GM19035 (cell line): ENCODE results near the gene POLR2H.
A peak's percentile ranks its signal among the peaks of the same experiment; 100 is the strongest.

Source experiments
- ATAC-seq: cut with Tn5 transposase; IDR thresholded peaks from one replicate; pipeline ENCODE4 v1.9.1; 2021; ENCODE audit not compliant: unreplicated experiment

POLR2H gene

DNA sequence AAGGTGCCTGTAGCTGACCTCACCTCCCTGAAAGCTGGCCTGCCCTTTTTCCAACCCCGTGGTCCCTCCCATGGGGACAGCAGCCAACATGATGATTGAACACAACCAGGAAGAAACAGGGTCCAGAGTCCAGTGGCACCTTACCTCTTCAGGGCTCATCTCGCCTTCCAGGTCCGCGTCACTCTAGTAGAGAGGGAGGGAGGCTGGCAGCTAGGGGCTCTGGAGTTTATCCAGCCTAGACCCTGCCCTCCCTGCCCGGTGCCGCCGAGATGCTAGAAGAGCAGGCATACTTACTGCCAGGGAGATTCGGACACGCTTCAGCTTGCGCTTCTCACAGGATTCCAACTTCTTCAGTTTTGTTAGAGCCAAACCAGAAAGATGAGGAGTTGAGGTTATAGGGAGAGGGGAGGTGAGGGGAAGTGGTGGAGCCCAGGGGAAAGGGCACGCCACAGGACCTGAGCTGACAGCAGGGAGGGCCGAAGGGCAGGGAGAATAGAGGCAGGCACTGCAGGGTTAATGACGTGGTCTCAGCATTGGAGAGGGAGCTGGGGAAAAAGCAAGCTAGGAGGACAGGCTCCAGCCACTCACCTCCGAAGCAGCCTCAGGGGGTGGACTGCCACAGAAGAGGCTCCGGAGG, 9.2 kb upstream of the POLR2H start:
- no peak for ATAC-seq

DNA sequence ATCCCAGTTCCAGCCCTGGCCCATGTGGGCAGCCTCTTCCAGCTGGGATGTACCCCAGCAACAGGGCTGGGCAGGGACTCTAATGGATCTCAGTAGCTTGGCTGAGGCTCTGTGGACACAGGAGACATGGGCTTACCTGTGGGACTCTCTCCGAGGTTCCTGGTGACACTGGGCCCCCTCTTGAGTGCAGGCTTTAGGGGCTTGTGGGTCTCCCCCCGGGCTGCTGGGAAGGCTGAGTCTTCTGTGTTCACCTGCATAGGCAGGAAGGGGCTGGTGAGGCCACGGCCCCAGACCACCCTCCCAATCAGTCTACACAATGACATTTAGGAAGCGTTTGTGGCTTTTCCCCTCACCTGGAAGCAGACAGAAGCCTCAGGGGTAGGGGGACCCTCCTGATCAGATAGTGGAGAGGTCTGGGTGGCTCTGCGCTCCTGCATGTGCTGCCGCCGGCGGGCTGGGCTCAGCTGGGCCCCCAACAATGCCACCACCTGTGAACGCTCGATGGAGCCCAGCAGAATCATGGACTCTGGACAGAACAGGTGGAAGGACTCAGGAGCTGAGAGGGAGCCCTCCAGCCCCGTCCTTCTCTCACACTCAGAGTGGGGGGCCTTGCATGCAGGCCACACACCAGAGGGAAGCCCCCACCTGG, 8.5 kb upstream of the POLR2H start:
- no peak for ATAC-seq

DNA sequence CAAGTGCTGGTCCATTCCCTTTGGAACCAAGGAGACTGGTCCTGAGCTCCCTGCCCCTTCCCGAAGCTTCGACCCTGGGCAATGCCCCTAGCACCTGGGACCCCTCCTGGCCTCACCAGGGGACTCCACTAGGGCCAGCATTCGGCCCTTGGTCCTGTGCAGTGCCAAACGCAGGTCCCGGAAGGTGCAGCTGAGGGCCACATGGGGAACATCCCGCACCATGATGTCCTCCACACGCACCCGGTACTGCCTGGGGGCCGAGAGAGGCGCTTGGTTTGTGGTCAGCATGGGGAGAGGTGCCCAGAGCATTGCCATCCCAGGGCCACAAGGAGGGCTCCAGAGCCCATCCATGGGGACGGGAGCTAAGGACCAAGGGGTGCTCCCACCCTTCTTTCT, 8.0 kb upstream of the POLR2H start:
- ATAC-seq = no peak

DNA sequence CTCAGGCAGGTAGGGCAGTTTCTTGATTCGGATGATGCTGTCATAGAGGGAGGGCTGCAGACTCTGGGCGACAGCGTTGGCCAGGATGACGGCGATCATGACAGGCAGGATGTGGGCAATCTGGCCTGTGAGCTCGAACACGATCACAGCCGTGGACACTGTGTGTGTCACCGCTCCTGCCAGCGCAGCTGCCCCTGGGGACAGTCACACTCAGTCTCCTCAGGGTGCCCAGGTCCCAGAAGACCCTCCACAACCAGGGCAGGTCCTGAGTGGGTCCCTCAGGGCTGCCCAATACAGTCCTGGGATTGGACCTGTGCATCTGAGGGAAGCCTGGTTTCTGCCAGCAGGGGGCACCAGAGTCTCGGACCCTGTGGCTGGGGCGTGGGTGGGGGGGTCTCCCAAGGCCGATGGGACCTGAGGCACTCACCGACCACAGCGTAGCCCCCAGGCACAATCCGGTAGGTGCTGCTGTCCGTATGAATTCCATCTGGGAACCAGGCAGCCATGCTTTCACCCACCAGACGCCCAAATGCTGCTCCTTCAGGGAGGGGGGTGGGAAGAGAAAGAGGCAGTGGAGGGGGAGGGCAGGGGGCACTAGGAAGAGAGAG, 7.3 kb upstream of the POLR2H start:
- no peak for ATAC-seq

DNA sequence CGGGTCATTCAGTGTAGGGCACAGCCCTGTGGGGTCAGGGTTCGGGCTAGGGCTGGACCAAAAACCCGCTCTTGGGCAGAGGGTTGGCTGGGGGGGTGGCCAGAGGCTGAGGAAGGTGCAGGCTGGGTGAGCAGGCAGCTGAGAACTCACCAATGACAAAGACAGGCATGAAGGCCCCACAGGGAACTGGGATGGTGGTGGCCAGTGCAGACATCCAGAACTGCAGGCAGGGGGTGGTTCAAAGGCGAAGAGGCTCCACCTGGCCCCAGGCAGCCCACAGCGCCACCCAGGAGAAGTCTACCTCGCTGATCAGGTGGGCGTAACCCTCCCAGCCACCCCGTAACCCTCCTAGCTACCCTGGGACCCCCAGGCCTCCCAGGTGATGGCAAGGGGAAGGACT, 6.8 kb upstream of the POLR2H start:
- no peak for ATAC-seq

DNA sequence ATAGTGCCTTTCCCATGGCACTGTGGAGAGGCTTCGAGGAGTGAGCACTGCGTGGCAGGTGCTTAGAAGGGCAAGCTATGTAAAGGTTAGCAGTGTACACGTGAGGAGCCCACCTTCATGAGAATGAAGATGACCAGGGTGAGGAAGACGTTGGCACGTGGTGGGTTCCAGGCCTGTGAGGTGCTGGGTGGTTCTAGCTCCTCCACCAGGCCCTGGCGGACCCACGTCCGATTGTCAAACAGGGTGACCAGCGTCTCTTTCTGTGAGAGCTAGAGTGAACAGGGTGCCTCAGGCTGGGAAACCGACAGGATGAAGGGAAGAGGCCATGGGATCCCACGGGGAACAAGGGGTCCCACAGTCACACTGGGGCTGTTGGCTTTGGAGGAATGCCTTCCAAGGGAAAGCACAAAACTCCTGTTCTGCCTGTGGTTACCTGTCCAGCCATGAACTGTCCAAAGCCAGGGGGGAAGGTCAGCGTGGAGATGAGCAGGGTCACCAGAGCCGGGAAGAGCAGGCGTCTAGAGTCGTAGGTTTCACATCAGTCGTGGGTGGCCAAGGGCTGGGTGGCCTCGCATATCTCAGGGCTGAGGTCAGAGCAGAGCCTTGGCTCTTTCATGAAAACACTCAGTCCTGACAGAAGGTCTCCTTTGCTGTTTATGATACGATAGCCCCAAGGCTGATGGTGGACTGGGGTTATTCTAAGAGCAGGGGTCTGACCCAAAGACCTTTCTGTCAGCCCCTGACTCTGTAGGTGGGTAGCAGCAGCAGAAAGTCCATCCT, 6.1 kb upstream of the POLR2H start:
- no peak for ATAC-seq

DNA sequence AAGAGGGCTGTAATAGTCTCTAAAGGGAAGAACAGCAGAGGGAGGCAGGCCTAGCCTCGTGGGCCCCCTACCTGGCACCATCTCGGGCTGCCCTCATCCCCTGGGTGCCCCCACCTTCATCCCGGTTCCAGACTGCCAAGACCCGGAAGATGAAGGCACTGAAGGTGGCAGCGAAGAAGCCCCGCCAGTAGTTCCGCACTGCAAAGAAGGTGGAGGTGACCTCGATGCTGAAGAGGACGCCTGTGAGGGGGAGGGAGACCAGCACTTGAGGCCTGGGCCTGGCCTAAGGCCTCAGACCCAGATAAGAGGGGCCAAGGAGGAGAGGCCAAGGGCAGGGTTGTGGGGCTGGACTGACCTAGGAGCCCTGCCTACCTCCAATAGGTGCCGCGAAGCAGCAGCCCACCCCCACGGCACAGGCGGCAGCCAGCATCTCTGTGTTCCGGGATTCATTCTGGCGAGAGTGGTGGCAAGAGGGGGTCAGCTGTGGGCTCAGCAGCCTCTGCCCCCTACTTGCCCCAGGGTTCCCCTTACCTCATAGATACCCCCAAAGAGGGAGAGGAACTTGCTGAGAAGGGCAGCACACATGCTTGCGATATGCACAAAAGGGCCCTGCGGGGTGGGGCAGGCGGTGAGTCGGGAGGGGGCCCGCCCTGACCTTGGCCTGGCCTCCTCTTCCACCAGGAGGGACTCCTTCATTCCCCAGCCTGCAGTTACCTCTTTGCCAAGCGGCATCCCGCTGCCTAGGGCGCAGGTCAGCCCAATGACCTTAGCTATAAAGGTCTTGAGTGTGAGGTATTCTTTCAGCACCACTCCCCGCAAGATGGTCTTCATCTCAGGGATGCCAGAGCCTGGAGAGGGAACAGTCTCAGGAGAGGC, 4.0 kb upstream of the POLR2H start:
- no peak for ATAC-seq

DNA sequence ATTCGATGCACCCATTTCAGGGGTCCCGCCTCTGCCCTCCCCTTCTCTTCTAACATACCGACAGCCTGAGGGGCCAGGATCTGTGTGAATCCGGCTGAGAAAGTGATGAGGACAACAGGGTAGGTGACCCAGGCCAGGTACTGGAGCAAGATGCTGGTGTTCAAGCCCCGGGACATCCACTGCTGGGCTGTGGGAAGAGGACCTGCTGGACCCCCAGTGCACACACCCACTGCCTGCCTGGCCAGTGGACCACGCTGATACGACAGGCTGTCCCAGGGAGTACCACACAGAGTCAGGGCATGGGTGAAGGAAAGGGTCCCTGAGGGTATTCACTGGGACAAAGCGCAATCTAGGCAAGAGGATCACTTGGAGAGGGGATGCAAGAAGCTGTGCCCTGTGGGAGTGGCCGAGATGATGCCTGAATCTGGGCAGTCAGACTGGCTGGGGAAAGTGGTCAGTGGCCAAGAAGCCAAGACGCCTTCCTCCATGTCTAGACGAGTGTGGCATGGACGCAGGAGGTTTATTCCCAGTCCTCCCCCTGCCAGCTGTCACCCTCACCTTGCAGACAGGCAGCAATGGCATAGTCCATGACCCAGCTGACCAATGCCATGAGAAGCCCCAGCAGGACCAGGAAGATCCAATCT, 3.3 kb upstream of the POLR2H start:
- ATAC-seq = no peak

DNA sequence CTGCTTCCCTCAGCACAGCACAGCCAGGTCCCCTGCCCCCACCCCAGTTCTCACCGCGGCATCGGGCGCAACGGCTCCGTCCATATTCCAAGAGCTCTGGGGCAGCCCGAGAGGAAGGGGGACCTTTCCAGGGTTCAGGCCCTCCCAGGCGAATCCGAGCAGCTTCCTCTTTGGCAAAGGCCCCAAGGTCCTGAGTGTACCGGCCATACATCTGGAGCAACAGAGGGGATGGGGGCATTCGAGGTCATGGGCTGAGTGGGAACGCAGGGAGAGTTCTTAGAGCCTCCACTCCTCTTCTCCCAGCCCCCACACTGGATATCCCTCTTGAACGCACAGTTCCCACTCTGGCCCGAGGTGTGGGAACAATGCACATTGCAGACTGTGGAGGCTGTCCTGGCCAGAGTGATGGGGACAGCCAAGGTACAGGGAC, 2.6 kb upstream of the POLR2H start:
- ATAC-seq = no peak

DNA sequence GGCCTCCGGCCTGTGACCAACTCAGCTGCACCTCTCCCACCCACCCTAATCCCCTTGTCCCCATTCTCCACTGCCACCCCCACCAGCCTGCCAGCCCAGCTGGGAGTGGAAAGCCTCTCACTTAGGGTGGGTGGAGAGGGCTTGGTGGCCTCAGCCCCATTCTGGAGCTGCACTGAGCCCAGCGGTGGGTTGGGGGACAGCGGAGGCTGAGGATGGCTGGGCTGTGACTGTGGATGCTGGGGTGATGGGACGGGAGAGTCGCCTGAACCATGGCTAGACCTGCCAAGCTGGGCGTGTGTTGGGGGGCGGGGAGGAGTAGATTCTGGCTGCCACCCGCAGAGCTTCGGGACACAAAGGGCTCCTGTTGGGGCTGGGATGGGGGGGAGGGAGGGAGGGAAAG, 1.9 kb upstream of the POLR2H start:
- ATAC-seq = no peak

DNA sequence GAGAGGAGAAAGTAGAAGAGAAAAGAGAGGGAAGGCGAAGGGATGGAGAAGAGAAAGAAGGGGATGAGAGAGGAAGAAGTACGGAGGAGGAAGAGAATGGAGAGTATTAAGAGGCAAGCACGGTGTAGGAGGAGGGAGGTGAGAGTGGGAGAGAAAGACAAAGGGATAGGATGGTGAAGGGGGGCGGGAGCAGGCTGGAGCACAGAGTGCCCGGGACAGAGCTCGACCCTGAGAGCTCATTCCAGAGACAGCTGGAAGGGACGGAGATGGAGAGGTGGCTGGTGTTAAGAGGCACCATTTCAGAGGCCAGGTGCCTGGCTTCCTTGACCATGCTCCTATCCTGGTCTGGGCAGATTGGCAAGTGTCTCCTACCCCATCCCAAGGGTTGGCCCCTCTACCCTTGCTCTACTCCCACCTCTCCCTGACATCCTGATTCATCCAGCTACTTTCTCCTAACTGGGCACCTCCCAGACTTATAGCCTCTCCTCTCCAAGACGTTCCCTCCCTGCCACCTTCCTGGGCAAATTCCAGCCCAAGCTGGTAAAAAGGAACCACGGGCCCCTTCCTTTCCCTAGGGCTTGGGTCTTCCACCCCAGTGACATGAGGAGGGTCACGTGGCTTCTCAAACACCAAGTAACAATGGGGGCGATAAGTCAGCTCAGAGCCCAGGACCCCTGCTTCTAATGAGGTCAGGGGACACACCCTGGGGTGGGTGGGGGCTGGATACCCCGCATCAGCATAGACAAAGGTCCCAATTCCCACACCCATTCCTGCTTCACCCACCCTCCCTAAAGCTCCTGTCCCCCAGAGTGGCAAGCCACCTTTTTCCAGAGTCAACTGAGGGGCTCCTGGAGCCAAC, 1.2 kb upstream of the POLR2H start:
- no peak for ATAC-seq

DNA sequence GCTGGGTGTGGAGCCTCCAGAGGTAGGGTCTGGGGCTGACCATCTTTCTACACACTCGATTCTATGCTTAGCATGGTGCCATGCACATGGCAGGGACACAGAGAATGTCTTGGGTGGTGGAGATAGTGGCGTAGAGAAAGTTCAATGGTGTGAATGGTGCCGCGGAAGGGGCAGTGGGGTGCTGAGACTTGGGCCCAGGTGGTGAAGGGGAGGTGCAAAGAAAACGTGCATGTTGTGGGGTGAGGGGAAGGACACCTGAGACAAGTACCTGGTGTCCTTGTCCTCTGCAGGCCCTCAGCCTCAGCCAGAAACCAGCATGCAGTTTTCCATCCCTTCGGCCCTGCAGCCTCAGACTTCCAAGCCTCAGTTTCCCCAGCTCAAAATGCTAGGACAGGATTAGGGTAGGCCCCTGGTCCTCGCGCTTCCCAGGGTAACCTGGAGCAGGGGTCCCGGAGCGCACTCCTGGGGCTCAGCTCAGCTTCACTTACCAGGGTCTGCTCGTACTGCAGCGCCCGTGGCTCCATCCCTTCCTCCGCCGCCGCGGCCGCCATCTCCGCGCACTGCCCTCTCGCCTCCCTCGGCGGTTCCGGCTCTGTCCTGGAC, 480 bp upstream of the POLR2H start:
- peak; percentile 8 for ATAC-seq

DNA sequence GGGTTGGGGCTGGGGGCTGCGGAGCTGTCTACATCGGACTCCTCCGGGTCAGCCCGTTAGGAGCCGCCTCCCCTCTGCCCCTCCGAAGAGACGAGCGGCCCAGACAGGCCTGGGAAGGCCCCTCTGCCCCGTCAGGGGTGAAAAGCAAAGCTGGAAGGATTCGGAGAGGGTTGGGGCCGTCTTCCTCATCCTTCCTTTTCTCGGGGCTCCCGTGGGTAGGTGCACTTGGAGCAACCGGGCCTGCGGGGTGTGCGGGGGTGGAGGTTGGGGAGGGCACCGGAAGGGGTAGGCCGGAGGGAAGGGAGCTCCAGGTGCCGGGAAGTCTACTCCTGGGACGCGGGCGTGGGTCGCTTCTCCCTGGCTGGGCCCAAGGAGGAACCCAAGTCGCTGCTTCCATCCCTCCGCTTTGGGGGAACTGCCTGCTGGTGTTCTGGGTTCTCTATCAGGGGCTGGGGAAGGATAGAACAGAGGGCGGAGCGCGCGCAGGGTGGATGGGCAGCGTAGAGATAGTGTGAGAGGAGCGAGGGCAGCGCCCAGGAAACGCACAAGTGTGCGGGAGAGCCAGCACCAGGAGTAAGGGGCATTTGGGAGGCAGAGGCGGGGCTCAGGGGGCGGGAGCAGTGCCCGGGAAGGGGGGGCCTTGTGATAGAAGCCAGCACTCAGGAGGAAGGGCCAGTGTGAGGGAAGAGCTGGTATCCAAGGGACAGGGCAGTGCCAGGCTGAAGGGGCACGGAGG, 590 bp downstream of the POLR2H start:
- ATAC-seq = peak; percentile 5

DNA sequence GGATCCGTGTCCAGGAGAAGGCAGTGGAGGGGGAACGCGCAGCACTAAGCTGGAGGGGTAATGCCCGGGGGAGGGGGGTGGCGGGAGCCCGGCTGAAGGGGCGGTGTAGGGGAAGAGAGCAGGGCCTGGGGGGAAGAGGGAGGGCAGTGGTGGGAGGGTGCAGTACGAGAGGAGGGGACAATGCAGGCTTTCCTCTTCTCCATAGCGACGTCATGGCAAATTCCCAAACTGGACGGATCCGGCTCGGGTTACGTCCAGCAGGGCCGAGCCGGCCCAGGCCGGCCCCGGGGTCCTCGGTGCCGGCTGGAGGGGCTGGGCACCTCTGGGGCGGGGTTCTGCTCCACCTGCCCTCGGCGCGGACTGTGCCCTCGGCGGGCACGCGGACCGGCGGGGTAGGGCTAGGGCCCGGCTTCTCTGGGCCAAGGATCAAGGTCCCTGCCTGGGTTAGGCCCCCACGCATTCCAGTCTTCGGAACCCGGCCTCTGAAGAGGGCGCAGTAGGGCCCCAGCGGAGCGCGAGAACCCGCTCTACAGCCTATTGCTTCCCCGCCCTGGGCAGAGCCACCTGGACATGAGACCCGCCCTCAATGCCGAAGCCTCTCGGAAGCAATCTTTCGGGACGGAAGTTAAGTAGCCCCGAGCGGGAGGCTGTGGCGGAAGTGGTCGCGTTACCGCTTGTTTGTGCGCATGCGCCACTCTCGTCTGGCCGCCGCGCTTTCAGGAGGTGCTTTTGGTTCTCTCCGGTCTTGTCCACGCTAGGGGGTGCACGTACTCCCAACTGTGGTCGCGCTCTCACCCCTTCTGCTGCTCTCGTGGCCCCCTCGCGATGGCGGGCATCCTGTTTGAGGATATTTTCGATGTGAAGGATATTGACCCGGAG, 1.4 kb downstream of the POLR2H start:
- peak; percentile 83 for ATAC-seq

DNA sequence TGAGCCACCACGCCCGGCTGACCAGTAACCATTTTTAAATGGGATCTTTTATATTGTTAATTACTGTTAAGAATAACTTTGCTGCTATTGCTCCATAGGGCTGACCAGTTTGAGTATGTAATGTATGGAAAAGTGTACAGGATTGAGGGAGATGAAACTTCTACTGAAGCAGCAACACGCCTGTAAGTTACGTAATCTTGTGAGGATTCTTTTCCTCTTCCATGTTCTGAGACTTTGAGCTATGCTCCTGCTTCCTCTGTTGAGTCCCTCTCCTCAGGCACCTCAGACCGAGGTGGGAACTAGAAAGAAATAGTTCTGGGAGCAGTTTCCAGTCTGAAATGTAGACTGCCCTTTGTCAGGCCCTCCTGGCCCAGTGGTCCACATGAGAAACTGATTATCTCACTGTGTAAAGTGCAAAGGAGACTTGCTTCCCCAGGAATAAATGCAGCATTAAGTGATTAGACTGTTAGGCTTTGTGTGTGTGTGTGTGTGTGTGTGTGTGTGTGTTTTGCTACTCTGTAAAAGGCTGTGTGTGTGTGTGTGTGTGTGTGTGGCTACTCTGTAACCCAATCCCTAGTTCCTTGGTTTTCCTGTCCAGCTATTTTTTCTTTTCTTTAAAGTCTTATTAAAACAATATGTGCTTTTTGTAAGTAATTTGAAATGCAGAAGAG, 5.2 kb downstream of the POLR2H start:
- ATAC-seq = no peak

DNA sequence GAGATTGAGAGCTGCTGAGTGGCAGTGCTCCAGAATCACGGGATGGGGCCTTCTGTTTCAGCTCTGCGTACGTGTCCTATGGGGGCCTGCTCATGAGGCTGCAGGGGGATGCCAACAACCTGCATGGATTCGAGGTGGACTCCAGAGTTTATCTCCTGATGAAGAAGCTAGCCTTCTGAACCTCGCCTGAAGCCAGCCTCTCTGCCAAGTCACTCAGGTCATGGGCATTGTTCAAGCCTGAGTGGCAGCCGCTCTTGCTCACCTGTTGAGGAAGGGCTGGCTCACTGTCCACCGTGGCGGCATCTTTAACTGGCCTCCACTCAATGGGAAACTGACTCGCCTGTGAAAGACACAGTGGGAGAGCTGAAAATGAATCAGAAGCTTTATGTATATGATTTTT, 6.6 kb downstream of the POLR2H start:
- ATAC-seq = no peak
